Testis (tissue), 3 donors: ENCODE data around the gene RELA. TPM values are rescaled to one million over a fixed set of nuclear protein-coding genes. Genes with fewer than 3 reads are reported as not detected.

Experiments
- DNase-seq: peaks from one replicate; pipeline ENCODE4 v3.0.0-alpha.2; 2019
- H3K27ac ChIP-seq, 2 donors: fragments of 200-600 bp; sonication (generic); one replicate each; pipeline ENCODE4 v1.5.1; 2019
- H3K27me3 ChIP-seq: fragments of 200-600 bp; sonication (generic); one replicate; pipeline ENCODE4 v1.5.1; 2019
- H3K36me3 ChIP-seq: fragments of 200-600 bp; sonication (generic); one replicate; pipeline ENCODE4 v1.5.1; 2017; ENCODE audit warnings: low read depth; ENCODE audit errors: missing control alignments
- H3K4me1 ChIP-seq: fragments of 200-600 bp; sonication (generic); one replicate; pipeline ENCODE4 v1.5.1; 2019
- H3K4me3 ChIP-seq, 2 donors: fragments of 200-600 bp; sonication (generic); one replicate each; pipeline ENCODE4 v1.5.1; 2017 to 2019
- H3K9me3 ChIP-seq: fragments of 200-600 bp; sonication (generic); one replicate; pipeline ENCODE4 v1.5.1; 2017
- POLR2A ChIP-seq: fragments of 450-650 bp; IDR thresholded peaks from one replicate; pipeline ENCODE4 v1.6.1; 2017; ENCODE audit warnings: antibody characterized with exemption, mild to moderate bottlenecking, moderate library complexity
- WGBS, 2 donors: methylation state at CpG; one replicate each; pipeline ENCODE4 v1.1.5; 2018; 5-methylcytosine and 5-hydroxymethylcytosine counted together
- intact Hi-C: fragments of 100-400 bp; cut with DNase I; formaldehyde crosslinking; loops from one replicate; pipeline ENCODE4 v1.15.1; 2023; ENCODE audit warnings: low total_unique reads
- polyA plus RNA-seq: library from polyadenylated mRNA; stranded (reverse); fragments of 350-450 nt; fragmentation: Illumina TruSeq; extraction: RNeasy Lipid Tissue Mini Kit (QIAGEN cat#74804); gene quantifications from one replicate; pipeline ENCODE4 v1.2.3, GENCODE V29; 2014; ENCODE audit warnings: low read depth, low replicate concordance; ENCODE audit not compliant: insufficient read depth
- total RNA-seq, 2 donors: library from RNA; depleted of rRNA; stranded (reverse); fragments of >200 nt; gene quantifications; one replicate each; pipeline ENCODE4 v1.2.3, GENCODE V29; 2016
- TF ChIP-seq, protein P1 (sequence below), 3 experiments: fragments of 450-650 bp in 2 of 3; fragments of 200-600 bp in 1 of 3; sonication (generic) in 1 of 3; IDR thresholded peaks; one replicate each; pipeline ENCODE4 v1.5.1; 2016 to 2019; ENCODE audit warnings: antibody characterized with exemption in 3 of 3, mild to moderate bottlenecking in 2 of 3, moderate library complexity in 1 of 3

RELA gene
- total and polyA plus RNA-seq, 3 donors from 2014 or later, result 47.5 to 82.0 (median 64.9) TPM

DNA sequence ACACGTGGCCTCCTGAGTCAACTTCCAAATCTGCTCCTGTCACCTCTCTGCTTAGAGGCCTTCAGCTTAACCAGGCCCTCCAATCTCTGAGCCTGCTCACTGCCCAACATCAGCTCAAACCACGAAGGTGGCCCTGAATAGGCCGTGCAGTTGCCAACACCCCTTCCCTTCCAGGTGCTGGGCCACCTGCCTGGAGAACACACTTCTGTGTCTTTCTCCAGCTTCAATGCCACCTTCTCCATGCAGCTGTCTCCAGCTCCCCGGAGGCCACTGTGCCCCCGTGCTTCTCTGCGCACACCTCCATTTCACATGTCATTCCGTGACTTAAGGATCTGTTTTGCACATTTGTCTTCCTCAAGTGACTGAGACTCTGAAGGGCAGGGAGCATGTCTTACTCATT, 5.3 kb downstream of the RELA start:
- Histone ChIP-seq H3K4me3 (no peak overlapping the region), H3K27ac (no peak overlapping the region), H3K9me3 (no peaks in the 10 kb centered on the region), H3K4me1 (peaks cover 23% of the 10 kb centered on the region), H3K27me3 (no peaks in the 10 kb centered on the region), H3K36me3 (no peaks in the 10 kb centered on the region)
- no peak for TF ChIP-seq POLR2A
- TF ChIP-seq, protein P1, sequence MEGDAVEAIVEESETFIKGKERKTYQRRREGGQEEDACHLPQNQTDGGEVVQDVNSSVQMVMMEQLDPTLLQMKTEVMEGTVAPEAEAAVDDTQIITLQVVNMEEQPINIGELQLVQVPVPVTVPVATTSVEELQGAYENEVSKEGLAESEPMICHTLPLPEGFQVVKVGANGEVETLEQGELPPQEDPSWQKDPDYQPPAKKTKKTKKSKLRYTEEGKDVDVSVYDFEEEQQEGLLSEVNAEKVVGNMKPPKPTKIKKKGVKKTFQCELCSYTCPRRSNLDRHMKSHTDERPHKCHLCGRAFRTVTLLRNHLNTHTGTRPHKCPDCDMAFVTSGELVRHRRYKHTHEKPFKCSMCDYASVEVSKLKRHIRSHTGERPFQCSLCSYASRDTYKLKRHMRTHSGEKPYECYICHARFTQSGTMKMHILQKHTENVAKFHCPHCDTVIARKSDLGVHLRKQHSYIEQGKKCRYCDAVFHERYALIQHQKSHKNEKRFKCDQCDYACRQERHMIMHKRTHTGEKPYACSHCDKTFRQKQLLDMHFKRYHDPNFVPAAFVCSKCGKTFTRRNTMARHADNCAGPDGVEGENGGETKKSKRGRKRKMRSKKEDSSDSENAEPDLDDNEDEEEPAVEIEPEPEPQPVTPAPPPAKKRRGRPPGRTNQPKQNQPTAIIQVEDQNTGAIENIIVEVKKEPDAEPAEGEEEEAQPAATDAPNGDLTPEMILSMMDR (IDR thresholded peaks at IDR 0.05), result no peak
- no peak for DNase-seq
- intact Hi-C loops, result no loop called here
- 88 to 93% methylated on average over 7 of the region's 7 CpGs for WGBS, 2 donors

DNA sequence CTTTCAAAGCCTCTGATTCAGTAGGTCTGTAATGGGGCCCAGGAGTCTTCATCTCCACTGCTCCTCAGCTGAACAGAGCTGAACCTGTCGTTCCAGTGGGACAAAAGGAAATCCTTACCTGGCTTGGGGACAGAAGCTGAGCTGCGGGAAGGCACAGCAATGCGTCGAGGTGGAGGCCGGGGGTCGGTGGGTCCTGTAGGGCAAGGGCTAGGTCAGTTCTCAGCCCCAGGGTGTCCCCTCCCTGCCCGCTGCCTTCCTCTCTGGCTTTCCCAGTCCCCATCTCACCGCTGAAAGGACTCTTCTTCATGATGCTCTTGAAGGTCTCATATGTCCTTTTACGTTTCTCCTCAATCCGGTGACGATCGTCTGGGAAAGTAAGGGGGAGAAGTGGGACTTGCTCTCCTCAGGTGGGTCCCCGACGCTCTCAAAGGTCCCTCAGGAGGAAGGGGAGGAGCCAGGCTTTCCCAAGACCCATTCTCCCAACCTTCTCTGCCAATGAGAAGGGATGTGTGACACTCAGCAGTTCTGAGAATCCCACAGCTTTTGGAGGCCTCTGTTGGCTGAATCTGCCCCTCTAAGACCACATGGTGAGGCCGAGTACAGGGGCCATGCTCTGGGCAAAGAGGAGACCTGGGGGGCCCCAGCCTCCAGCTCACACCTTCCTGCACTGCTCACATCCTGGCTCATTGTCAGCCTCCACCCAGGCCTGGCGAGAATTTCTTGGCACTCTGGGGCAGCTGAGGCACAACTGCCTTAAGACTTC, 7.0 kb downstream of the RELA start:
- no peak for DNase-seq
- Histone ChIP-seq H3K9me3 (no peaks in the 10 kb centered on the region), H3K27me3 (no peaks in the 10 kb centered on the region), H3K36me3 (no peaks in the 10 kb centered on the region), H3K27ac (no peak overlapping the region), H3K4me3 (no peak overlapping the region), H3K4me1 (peaks cover 21% of the 10 kb centered on the region)
- TF ChIP-seq, protein P1 (IDR thresholded peaks at IDR 0.05), result no peak
- TF ChIP-seq POLR2A, result no peak
- intact Hi-C loops, result no loop called here
- WGBS, 2 donors, result 83 to 87% methylated on average over 15 to 16 of the region's 16 CpGs

DNA sequence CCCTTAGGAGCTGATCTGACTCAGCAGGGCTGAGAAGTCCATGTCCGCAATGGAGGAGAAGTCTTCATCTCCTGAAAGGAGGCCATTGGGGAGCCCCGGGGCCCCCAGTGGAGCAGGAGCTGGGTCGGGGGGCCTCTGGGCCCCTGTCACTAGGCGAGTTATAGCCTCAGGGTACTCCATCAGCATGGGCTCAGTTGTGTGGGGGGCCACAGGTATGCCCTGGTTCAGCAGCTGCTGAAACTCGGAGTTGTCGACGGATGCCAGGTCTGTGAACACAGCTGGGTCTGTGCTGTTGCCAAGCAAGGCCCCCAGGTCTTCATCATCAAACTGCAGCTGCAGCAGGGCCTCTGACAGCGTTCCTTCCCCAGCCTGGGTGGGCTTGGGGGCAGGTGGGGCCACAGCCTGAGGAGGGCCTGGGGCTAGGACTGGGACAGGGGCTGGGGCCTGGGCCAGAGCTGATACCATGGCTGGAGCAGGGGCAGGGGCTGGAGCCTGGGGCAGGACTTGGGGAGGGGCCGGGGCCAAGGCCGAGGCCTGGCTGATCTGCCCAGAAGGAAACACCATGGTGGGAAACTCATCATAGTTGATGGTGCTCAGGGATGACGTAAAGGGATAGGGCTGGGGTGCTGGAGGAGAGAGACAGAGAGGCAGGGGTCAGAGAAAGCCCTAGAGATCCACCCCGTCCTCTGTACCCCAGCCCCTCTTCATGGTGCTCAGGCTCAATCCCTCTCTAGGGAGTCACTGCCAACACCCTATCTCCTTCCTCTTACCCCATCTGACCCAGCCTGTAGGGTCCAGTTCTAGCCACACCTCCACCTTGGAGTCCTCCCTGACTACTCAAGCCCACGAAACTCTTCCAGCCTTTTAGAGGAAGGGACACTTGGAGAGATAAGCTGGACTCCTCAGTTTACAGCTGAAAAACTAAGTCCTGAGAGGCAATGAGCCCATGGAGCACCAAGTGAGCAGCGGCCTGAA, 8.1 kb downstream of the RELA start:
- Histone ChIP-seq H3K36me3 (no peaks in the 10 kb centered on the region), H3K4me1 (peaks cover 21% of the 10 kb centered on the region), H3K9me3 (no peaks in the 10 kb centered on the region), H3K4me3 (no peak overlapping the region), H3K27me3 (no peaks in the 10 kb centered on the region), H3K27ac (peak overlapping the region in 1 of 2 donors; percentile 98)
- no peak for TF ChIP-seq POLR2A
- TF ChIP-seq, protein P1 (IDR thresholded peaks at IDR 0.05), result no peak
- 77 to 79% methylated on average over 9 to 14 of the region's 14 CpGs for WGBS, 2 donors
- DNase-seq, result no peak
- intact Hi-C loops, result no loop called here

DNA sequence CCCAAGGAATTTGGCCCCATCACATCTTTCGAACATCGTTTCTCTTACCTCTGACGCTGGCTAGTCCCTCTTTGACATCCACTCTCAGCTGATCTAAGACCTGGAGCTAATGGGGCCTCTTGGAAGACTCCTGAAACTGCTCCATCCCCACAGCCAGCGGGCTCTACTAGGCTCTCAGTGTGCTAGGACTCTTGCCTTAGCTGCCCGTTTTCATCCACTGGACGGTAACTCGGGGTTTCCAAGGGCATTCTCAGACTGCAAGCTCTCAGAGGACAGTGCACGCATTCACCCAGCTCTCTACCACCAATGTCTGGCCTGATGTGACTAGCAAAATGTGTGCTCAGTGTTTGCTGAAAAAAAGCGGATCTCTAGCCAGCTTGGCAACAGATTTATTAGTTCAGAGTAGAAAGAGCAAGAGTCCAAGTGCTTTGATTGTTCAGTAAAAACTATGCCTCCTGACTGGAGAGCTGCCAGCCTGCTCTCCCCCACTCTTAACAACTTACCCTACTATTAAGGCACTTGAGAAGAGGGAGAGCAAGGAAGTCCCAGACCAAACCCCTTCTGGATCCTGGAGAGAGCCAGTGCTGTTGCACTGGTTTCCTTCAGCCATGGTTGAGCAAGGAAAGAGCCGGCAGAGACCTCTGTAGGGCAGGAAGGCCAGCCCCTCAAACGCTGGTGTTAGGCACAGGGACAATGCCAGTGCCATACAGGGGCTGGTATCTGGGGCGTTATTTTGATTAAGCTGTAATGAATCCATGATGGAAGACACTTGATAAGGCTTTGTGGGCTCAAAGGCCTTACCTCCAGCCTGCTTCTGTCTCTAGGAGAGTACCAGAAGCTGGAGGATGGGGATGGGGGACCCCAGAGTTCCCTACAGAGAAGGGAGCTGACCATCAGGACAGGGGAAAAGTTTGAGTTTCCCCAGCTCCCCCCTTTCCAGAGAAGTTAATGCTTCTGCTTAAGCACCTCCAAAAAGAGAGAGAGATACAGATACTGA, 9.2 kb downstream of the RELA start:
- peak overlapping the region; percentile 84 to 98 for H3K27ac ChIP-seq
- peak overlapping the region; percentile 61 to 62 for H3K4me3 ChIP-seq
- WGBS, 2 donors, result 23 to 38% methylated on average over 12 of the region's 12 CpGs
- TF ChIP-seq POLR2A, result no peak
- TF ChIP-seq, protein P1 (IDR thresholded peaks at IDR 0.05), result no peak
- peaks cover 21% of the 10 kb centered on the region for H3K4me1 ChIP-seq
- H3K27me3 ChIP-seq, result no peaks in the 10 kb centered on the region
- no peak for DNase-seq
- H3K36me3 ChIP-seq, result no peaks in the 10 kb centered on the region
- H3K9me3 ChIP-seq, result no peaks in the 10 kb centered on the region
- intact Hi-C loops, result no loop called here
